Epithelial cell of esophagus (primary cell): ENCODE measurements around the gene TM7SF2.

Experiments used
- DNase-seq: peaks from one replicate; pipeline ENCODE4 v3.0.0; 2010; ENCODE audit warnings: low read depth
- H3K4me3 ChIP-seq: 2 replicates; pipeline ENCODE4 v1.5.1; 2011; ENCODE audit warnings: mild to moderate bottlenecking, low read length, control low read depth
- TF ChIP-seq, protein P1 (sequence below): IDR thresholded peaks from 2 replicates; pipeline ENCODE4 v1.5.1; 2011; ENCODE audit warnings: low read depth, mild to moderate bottlenecking, low read length, control low read depth, inconsistent platforms; ENCODE audit not compliant: insufficient read depth; ENCODE audit errors: missing control alignments

The TM7SF2 gene

DNA sequence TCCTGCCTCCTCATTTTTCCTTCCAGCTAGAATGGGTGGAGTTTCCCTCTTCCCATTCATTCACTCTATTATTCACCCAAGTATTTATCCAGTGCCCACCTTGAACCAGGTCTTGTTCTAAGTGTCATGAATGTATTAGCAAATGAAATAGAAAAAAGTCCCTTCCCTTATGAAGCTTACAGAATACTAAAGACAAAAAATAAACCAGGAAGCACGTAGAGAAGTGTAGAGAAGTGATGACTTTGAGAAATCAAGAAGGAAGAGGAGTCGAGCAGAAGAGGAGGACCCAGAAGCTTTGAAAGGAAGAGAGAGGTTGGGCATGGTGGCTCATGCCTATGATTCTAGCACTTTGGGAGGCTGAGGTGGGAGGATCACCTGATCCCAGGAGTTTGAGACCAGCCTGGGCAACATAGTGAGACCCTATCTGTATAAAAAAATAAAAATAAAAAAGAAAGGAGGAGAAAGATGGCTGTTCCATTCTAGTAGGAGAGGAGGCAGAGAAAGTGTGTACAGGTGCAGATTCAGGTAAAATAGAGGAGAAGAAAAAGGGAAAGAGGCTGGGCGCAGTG is 39.7 kb downstream of the TM7SF2 start:
- no peak for DNase-seq
- TF ChIP-seq, protein P1, sequence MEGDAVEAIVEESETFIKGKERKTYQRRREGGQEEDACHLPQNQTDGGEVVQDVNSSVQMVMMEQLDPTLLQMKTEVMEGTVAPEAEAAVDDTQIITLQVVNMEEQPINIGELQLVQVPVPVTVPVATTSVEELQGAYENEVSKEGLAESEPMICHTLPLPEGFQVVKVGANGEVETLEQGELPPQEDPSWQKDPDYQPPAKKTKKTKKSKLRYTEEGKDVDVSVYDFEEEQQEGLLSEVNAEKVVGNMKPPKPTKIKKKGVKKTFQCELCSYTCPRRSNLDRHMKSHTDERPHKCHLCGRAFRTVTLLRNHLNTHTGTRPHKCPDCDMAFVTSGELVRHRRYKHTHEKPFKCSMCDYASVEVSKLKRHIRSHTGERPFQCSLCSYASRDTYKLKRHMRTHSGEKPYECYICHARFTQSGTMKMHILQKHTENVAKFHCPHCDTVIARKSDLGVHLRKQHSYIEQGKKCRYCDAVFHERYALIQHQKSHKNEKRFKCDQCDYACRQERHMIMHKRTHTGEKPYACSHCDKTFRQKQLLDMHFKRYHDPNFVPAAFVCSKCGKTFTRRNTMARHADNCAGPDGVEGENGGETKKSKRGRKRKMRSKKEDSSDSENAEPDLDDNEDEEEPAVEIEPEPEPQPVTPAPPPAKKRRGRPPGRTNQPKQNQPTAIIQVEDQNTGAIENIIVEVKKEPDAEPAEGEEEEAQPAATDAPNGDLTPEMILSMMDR, result no peak
- no peak overlapping the region for H3K4me3 ChIP-seq

DNA sequence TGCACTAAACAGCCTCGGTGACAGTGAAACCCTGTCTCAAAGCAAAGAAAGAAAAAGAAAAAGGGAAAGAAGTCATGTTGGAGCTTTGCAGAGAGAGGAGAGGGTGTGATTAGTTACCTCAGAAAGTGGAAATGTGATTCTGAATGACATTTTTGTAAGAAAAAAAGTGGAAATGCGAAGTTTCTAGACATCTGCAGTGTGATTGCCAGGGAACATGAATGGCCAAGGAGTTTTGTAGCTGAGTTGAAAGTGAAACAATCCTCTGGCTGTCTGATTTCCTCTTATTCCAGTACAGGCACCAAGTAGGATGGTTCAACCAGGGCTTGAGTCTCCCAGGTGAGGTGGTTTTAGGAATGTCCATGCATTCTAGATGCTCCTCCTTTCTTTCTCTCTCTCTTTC is 40.5 kb downstream of the TM7SF2 start:
- TF ChIP-seq, protein P1, result no peak
- no peak overlapping the region for H3K4me3 ChIP-seq
- no peak for DNase-seq

- TF ChIP-seq, protein P1, result no peak
- no peak for DNase-seq
Observed at GRCh38 chr11:65156256-65156655, 44.6 kb downstream of the TM7SF2 start.

DNA sequence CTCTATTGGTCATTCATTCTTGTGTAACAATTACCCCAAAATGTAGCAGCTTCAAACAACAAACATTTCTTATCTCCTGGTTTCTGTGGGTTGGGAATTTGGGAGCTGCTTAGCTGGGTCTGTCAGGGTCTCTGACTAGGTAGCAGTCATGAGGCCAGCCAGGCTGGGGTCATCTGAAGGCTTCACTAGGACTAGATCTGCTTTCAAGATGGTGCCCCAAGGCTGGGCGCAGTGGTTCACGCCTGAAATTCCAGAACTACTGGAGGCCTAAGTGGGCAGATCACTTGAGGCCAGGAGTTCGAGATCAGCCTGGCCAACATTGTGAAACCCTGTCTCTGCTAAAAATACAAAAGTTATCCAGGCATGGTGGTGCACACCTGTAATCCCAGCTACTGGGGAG is 45.3 kb downstream of the TM7SF2 start:
- DNase-seq, result no peak
- TF ChIP-seq, protein P1, result no peak
- no peak overlapping the region for H3K4me3 ChIP-seq

More at GRCh38 chr11:65156256-65156655, 44.6 kb downstream of the TM7SF2 start:
- no peak overlapping the region for H3K4me3 ChIP-seq

- H3K4me3 ChIP-seq, result no peak overlapping the region
- TF ChIP-seq, protein P1, result no peak
- DNase-seq, result no peak
Observed at GRCh38 chr11:65157336-65157735, 45.7 kb downstream of the TM7SF2 start.

DNA sequence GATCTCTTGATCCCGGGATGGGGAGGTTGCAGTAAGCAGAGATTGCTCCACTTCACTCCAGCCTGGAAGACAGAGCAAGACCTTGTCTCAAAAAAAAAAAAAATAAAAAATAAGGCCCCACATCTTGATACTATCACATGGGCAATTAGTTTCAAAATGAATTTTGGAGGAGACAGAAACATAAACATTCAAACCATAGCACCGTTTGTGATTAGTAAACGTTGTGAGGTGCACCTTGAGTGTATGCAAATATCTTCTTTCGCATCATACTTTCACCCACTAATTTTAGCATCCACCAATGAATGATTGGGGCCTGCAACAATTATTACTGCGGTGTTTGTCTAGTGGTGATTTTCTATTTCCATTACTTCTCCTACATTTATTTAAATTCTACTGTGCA is 47.3 kb downstream of the TM7SF2 start:
- TF ChIP-seq, protein P1, result no peak
- no peak for DNase-seq
- H3K4me3 ChIP-seq, result no peak overlapping the region

DNA sequence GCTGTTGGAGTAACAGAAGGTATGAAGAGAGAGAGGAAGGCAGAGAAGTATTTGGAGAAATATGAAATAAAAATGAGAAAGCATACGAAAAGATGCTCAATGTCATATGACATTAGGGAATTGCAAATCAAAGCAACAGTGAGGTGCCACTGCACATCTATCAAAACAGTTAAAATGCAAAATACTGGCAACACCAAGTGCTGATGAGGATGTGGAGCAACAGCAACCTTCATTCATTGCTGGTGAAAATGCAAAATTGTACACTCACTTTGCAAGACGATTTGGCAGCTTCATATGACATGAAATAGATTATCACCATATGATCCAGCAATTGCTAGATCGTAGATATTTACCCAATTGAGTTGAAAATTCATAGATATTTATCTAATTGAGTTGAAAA is 49.0 kb downstream of the TM7SF2 start:
- no peak overlapping the region for H3K4me3 ChIP-seq
- DNase-seq, result no peak
- TF ChIP-seq, protein P1, result no peak
